HL-60/S4 treated with retinoic acid at 250 ng/mL for 4 days and 3 days (cell line): ENCODE measurements around the gene PKHD1.
"Not testable (repeated sequence)": the region's sequence is repeated elsewhere in the genome, so short reads cannot be mapped to it uniquely, and the experiment has no call there.

Source experiments
- in situ Hi-C: fragments of 300-500 bp; cut with MboI; formaldehyde crosslinking; loops from 2 replicates; pipeline ENCODE4 v1.7.0; 2022; ENCODE audit warnings: low sequenced_read_pairs

The PKHD1 gene

GRCh38 chr6:51868591-51869355, 218.6 kb downstream of the PKHD1 start:
- in situ Hi-C loops: no loop called here

- in situ Hi-C loops: no loop called here
Observed at GRCh38 chr6:51866867-51867266, 220.5 kb downstream of the PKHD1 start.

GRCh38 chr6:51865996-51866395, 221.4 kb downstream of the PKHD1 start:
- in situ Hi-C loops: no loop called here

- in situ Hi-C loops: no loop called here
Observed at GRCh38 chr6:51865176-51865575, 222.2 kb downstream of the PKHD1 start.

GRCh38 chr6:51857134-51857533, 230.3 kb downstream of the PKHD1 start:
- in situ Hi-C loops: no loop called here

- in situ Hi-C loops: no loop called here
Observed at GRCh38 chr6:51856508-51856907, 230.9 kb downstream of the PKHD1 start.

- in situ Hi-C loops: no loop called here
Observed at GRCh38 chr6:51855310-51856082, 231.9 kb downstream of the PKHD1 start.

- in situ Hi-C loops: no loop called here
Observed at GRCh38 chr6:51854876-51855275, 232.5 kb downstream of the PKHD1 start.

GRCh38 chr6:51854347-51854746, 233.1 kb downstream of the PKHD1 start:
- in situ Hi-C loops: no loop called here

GRCh38 chr6:51853109-51853508, 234.3 kb downstream of the PKHD1 start:
- in situ Hi-C loops: not testable (repeated sequence)

- in situ Hi-C loops: no loop called here
Observed at GRCh38 chr6:51846531-51846930, 240.9 kb downstream of the PKHD1 start.

- in situ Hi-C loops: no loop called here
Observed at GRCh38 chr6:51844336-51844735, 243.1 kb downstream of the PKHD1 start.

- in situ Hi-C loops: no loop called here
Observed at GRCh38 chr6:51843456-51844056, 243.9 kb downstream of the PKHD1 start.

- in situ Hi-C loops: no loop called here
Observed at GRCh38 chr6:51842804-51843378, 244.5 kb downstream of the PKHD1 start.

- in situ Hi-C loops: no loop called here
Observed at GRCh38 chr6:51842061-51842803, 245.2 kb downstream of the PKHD1 start.

GRCh38 chr6:51841626-51842025, 245.8 kb downstream of the PKHD1 start:
- in situ Hi-C loops: no loop called here

GRCh38 chr6:51839726-51840374, 247.6 kb downstream of the PKHD1 start:
- in situ Hi-C loops: no loop called here

- in situ Hi-C loops: no loop called here
Observed at GRCh38 chr6:51830666-51831065, 256.7 kb downstream of the PKHD1 start.

- in situ Hi-C loops: no loop called here
Observed at GRCh38 chr6:51827580-51827979, 259.8 kb downstream of the PKHD1 start.

GRCh38 chr6:51824940-51825339, 262.5 kb downstream of the PKHD1 start:
- in situ Hi-C loops: no loop called here
